Progenitor cell of endocrine pancreas (in vitro differentiated cells): ENCODE results near the gene GALT. TPM values are rescaled to one million over a fixed set of nuclear protein-coding genes. Genes with fewer than 3 reads are reported as not detected.

Source experiments
- DNase-seq: peaks from one replicate; pipeline ENCODE4 v3.0.0; 2021; ENCODE audit warnings: low spot score; ENCODE audit not compliant: unreplicated experiment
- H3K27ac Mint-ChIP-seq: 2 replicates; pipeline ENCODE4 v1.8.0; 2021; ENCODE audit warnings: mild to moderate bottlenecking, moderate library complexity, mixed read lengths
- H3K27me3 Mint-ChIP-seq: 2 replicates; pipeline ENCODE4 v1.8.0; 2021; ENCODE audit warnings: mixed read lengths
- H3K36me3 Mint-ChIP-seq: 2 replicates; pipeline ENCODE4 v1.8.0; 2022; ENCODE audit warnings: mixed read lengths; ENCODE audit not compliant: insufficient read depth
- H3K4me1 Mint-ChIP-seq: 2 replicates; pipeline ENCODE4 v1.8.0; 2021; ENCODE audit warnings: low read depth, mixed read lengths
- H3K4me3 Mint-ChIP-seq: 2 replicates; pipeline ENCODE4 v1.8.0; 2021; ENCODE audit warnings: low read depth, mild to moderate bottlenecking, moderate library complexity, mixed read lengths
- H3K9me3 Mint-ChIP-seq: 2 replicates; pipeline ENCODE4 v1.8.0; 2021; ENCODE audit warnings: low read depth, mixed read lengths
- total RNA-seq: library from RNA; stranded (reverse); gene quantifications from 2 replicates; pipeline ENCODE4 v1.2.1, GENCODE V29; 2021
- TF ChIP-seq, protein P1 (sequence below): fragments of 200-600 bp; sonication (generic); IDR thresholded peaks from one replicate; pipeline ENCODE4 v1.5.0; 2021; ENCODE audit warnings: antibody characterized with exemption, mild to moderate bottlenecking; ENCODE audit not compliant: unreplicated experiment

GALT gene
- total RNA-seq, 1 donor from 2014 or later = 85.6 TPM

DNA sequence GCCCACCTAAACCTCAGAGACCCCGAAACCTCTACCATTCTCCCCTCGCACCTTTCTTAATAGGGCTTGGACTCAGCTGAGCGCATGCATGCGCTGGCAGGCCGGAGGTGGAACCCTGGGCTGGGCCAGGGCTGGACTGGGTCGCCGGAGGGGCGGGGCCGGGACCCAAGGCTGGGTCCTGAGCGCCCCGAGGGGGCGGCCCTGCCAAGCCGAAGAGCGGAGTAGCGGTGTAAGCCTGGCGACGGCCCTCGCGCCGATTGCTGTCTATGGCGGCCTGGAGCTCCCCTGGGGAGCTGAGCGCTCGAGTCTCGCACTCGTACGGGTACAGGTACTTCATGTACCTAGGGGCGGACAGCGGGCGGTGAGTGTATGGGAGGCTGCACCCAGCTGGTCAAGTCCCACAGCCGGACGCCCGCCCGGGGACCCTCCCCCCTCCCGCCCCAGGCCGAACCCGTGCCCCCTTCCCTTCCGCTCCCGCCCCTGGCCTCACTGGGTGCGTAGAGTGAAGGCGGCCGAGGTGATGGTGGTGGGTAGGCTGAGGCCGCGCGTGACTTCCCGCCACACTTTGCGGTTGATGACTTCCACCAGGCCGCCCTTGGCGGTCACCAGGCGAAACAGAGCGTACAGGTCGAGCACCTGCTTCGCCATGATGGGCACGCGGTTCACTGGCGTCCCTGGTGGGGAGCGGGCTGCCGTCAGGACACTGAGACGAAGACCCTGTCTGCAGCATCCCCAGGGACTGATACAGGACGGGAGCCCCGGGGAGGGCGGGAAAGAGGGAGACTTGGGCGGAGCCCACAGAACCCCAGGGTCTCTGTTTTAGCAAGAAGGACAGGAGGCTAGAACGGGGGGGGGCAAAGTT is 22.9 kb upstream of the GALT start:
- Mint-ChIP-seq H3K27ac (no peak overlapping the region), H3K36me3 (no peaks in the 10 kb centered on the region), H3K4me1 (peaks cover 38% of the 10 kb centered on the region), H3K9me3 (no peaks in the 10 kb centered on the region), H3K27me3 (peaks cover 14% of the 10 kb centered on the region), H3K4me3 (no peak overlapping the region)
- no peak for DNase-seq
- TF ChIP-seq, protein P1, sequence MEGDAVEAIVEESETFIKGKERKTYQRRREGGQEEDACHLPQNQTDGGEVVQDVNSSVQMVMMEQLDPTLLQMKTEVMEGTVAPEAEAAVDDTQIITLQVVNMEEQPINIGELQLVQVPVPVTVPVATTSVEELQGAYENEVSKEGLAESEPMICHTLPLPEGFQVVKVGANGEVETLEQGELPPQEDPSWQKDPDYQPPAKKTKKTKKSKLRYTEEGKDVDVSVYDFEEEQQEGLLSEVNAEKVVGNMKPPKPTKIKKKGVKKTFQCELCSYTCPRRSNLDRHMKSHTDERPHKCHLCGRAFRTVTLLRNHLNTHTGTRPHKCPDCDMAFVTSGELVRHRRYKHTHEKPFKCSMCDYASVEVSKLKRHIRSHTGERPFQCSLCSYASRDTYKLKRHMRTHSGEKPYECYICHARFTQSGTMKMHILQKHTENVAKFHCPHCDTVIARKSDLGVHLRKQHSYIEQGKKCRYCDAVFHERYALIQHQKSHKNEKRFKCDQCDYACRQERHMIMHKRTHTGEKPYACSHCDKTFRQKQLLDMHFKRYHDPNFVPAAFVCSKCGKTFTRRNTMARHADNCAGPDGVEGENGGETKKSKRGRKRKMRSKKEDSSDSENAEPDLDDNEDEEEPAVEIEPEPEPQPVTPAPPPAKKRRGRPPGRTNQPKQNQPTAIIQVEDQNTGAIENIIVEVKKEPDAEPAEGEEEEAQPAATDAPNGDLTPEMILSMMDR = no peak

DNA sequence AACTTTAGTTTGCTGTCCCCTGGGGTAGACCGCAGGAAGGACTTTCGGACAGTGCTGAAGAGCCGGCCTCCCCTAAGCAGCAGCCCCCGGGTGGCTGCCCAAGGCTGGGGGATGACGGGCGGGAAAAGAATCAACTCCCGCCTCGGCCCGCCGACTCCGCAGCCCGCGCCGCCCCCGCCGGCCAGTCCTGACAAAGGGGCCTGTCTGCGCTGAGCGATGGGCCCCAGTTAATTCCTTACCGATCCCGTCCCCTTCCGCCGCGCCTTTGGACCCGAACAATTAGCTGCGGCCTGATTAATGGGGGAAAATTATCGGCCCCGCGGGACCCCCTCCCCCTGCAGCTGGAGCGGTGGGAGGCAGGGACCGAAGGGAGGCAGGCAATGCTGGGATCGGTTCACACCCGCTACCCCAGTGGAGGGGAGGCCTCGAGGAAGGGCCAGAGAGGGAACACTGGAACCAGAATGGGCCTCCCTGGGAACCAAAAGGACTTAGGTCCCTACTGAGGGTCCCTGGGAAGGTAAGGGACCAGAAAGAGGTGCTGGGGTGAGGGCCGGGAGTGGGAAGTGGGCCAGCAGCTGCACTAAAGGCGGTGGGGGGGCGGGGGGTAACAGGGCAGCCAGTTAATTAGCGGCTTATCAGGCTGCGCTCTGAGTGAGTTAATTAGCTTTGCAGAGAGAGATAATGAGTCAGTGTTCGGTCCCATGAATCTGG is 21.8 kb upstream of the GALT start:
- TF ChIP-seq, protein P1 = no peak
- peak overlapping the region; percentile 37 for H3K4me3 Mint-ChIP-seq

DNA sequence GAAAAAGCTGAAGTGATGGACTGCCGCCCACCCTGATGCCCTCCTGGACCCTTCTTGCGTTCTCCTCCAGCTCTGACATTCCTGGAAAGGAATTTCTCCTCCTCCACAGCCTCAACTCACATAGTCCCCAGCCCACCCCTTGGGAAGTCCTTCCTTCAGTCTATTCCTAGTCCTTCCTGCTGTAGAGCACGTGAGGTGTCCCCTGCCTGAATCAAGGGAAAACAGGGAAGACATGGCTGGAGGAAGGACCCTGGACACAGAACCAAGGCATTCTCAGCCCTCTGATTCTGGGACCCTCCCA is 21.3 kb upstream of the GALT start:
- TF ChIP-seq, protein P1 = no peak
- Mint-ChIP-seq H3K4me1 (peaks cover 34% of the 10 kb centered on the region), H3K9me3 (no peaks in the 10 kb centered on the region), H3K36me3 (no peaks in the 10 kb centered on the region), H3K27me3 (peaks cover 23% of the 10 kb centered on the region), H3K27ac (peak overlapping the region; percentile 68), H3K4me3 (peak overlapping the region; percentile 37)
- no peak for DNase-seq

More for the DNA sequence above, 21.8 kb upstream of the GALT start:
- peak; percentile 44 for DNase-seq
- H3K27ac Mint-ChIP-seq = peak overlapping the region; percentile 68
- peaks cover 21% of the 10 kb centered on the region for H3K27me3 Mint-ChIP-seq
- H3K36me3 Mint-ChIP-seq = no peaks in the 10 kb centered on the region
- H3K9me3 Mint-ChIP-seq = no peaks in the 10 kb centered on the region
- H3K4me1 Mint-ChIP-seq = peaks cover 37% of the 10 kb centered on the region

GRCh38 chr9:34627716-34628655 is 18.5 kb upstream of the GALT start:
- Mint-ChIP-seq H3K36me3 (no peaks in the 10 kb centered on the region), H3K27ac (peak overlapping the region; percentile 75), H3K9me3 (no peaks in the 10 kb centered on the region), H3K4me1 (peaks cover 35% of the 10 kb centered on the region), H3K27me3 (peaks cover 37% of the 10 kb centered on the region), H3K4me3 (peak overlapping the region; percentile 77)
- no peak for DNase-seq
- TF ChIP-seq, protein P1 = no peak
